ENCODE results near the gene OTOP3. TPM values are rescaled to one million over a fixed set of nuclear protein-coding genes. Genes with fewer than 3 reads are reported as not detected.

Gene OTOP3
- total RNA-seq, 1 experiment from 2014 or later: not detected

GRCh38 chr17:74999523-74999922, 63.8 kb downstream of the OTOP3 start:
- Histone ChIP-seq H3T11ph (ENCODE audit: low read length) (no peak overlapping the region), H3K23me2 (ENCODE audit: insufficient read length, low read depth, low read length, poor library complexity, severe bottlenecking) (no peaks in the 10 kb centered on the region), H3K9me3 (ENCODE audit: control insufficient read depth, low read depth, low read length) (no peaks in the 10 kb centered on the region), H4K8ac (replicated peaks; ENCODE audit: insufficient read length, low read depth, low read length) (no peak overlapping the region), H4K20me1 (ENCODE audit: control insufficient read depth, insufficient read depth, insufficient read length) (no peaks in the 10 kb centered on the region), H3K23ac (ENCODE audit: insufficient read length, low read depth, low read length) (no peak overlapping the region), H3K4me1 (ENCODE audit: insufficient read depth, low read length) (no peaks in the 10 kb centered on the region), H2AK5ac (ENCODE audit: insufficient read length, low read length) (no peak overlapping the region), H3K56ac (ENCODE audit: insufficient read length, low read depth, low read length) (no peak overlapping the region), H2AFZ (ENCODE audit: low read length) (no peak overlapping the region), H3K79me2 (ENCODE audit: insufficient read depth, low read length) (no peaks in the 10 kb centered on the region; the same call in 1 of the 2 replicates), H3K79me1 (ENCODE audit: insufficient read depth, low read depth, low read length, poor library complexity, severe bottlenecking) (no peaks in the 10 kb centered on the region), H2BK12ac (ENCODE audit: insufficient read length, low read depth, low read length) (no peak overlapping the region), H4K91ac (ENCODE audit: insufficient read length, low read depth, low read length) (no peak overlapping the region), H3K27ac (ENCODE audit: insufficient read length, low read depth, low read length) (no peak overlapping the region), H3K18ac (ENCODE audit: insufficient read length, low read depth, low read length) (no peak overlapping the region), H2BK120ac (ENCODE audit: low read depth, low read length, poor library complexity, severe bottlenecking) (no peak overlapping the region), H3K27me3 (ENCODE audit: insufficient read depth, low read length) (no peaks in the 10 kb centered on the region), H2BK15ac (ENCODE audit: low read depth, low read length) (no peak overlapping the region), H2BK5ac (ENCODE audit: insufficient read length, low read length) (no peak overlapping the region), H2BK20ac (ENCODE audit: low read depth, low read length, poor library complexity, severe bottlenecking) (no peak overlapping the region), H3K4me2 (ENCODE audit: insufficient read depth, insufficient read length, low read length) (no peak overlapping the region), H3K9ac (ENCODE audit: extremely low read depth, insufficient read length, low read length) (no peak overlapping the region), H3K14ac (ENCODE audit: insufficient read depth, low read length) (no peak overlapping the region), H3K4ac (ENCODE audit: low read depth, low read length) (no peak overlapping the region), H4K5ac (ENCODE audit: insufficient read length, low read depth, low read length) (no peak overlapping the region)
- Mint-ChIP-seq H3K27me3 (ENCODE audit: low read depth) (no peaks in the 10 kb centered on the region), H3K27ac (no peak overlapping the region), H3K36me3 (ENCODE audit: insufficient read depth in 1 of 3, low read depth in 3 of 3) (peaks cover 9 to 40% (median 32%) of the 10 kb centered on the region in 3 experiments; a peak in 6 of 7 replicates), H3K4me3 (no peak overlapping the region), H3K4me1 (no peaks in the 10 kb centered on the region), H3K9me3 (no peaks in the 10 kb centered on the region)
- DNase-seq: no peak
- no CpG with 5 or more reads among the region's 4 CpGs for whole genome bisulfite sequencing (ENCODE audit: extremely low coverage, insufficient read length, low lambda C conversion rate)
- no peak for TF ChIP-seq CTCF (conservative IDR thresholded peaks at IDR 0.05)

Other genes with a start within 250 kb of the OTOP3 start
- gene CD300LF, start 223.0 kb upstream of the OTOP3 start, total RNA-seq (2021): not detected in 2 replicates
- 2.5 and 3.6 TPM in 2 replicates for gene RAB37, start 198.6 kb upstream of the OTOP3 start, total RNA-seq (2021)
- 74.4 and 78.7 TPM in 2 replicates for gene NHERF1, start 187.3 kb upstream of the OTOP3 start, total RNA-seq (2021)
- 53.5 and 63.5 TPM in 2 replicates for gene NAT9, start 159.6 kb upstream of the OTOP3 start, total RNA-seq (2021)
- gene GRIN2C, start 76.0 kb upstream of the OTOP3 start, total RNA-seq (2021): 0.13 and 0.44 TPM in 2 replicates
- gene FDXR, start 62.9 kb upstream of the OTOP3 start, total RNA-seq (2021): 39.7 and 43.2 TPM in 2 replicates
- gene FADS6, start 42.3 kb upstream of the OTOP3 start, total RNA-seq (2021): 0.94 and 1.2 TPM in 2 replicates
- gene USH1G, start 12.6 kb upstream of the OTOP3 start, total RNA-seq (2021): 2.5 and 2.7 TPM in 2 replicates
- gene OTOP2, start 11.6 kb upstream of the OTOP3 start, total RNA-seq (2021): 0.11 TPM in 1 of 2 replicates, not detected in the other
- 12.7 and 13.9 TPM in 2 replicates for gene HID1, start 36.9 kb downstream of the OTOP3 start, total RNA-seq (2021)
- 23.3 and 24.0 TPM in 2 replicates for gene CDR2L, start 51.7 kb downstream of the OTOP3 start, total RNA-seq (2021)
- gene MRPL58, start 76.8 kb downstream of the OTOP3 start, total RNA-seq (2021): 41.0 and 43.2 TPM in 2 replicates
- gene ATP5PD, start 111.1 kb downstream of the OTOP3 start, total RNA-seq (2021): 344 TPM in 2 replicates
- 40.1 and 41.6 TPM in 2 replicates for gene KCTD2, start 111.3 kb downstream of the OTOP3 start, total RNA-seq (2021)
- 17.0 and 17.1 TPM in 2 replicates for gene SLC16A5, start 152.1 kb downstream of the OTOP3 start, total RNA-seq (2021)
- gene ARMC7, start 174.1 kb downstream of the OTOP3 start, total RNA-seq (2021): 22.4 and 22.8 TPM in 2 replicates
- gene NT5C, start 195.8 kb downstream of the OTOP3 start, total RNA-seq (2021): 76.2 and 77.7 TPM in 2 replicates
- 265 and 275 TPM in 2 replicates for gene JPT1, start 218.6 kb downstream of the OTOP3 start, total RNA-seq (2021)
- 813 and 824 TPM in 2 replicates for gene SUMO2, start 247.1 kb downstream of the OTOP3 start, total RNA-seq (2021)

Measured in H9 (cell line).